ENCODE measurements around the gene CER1. TPM values are rescaled to one million over a fixed set of nuclear protein-coding genes. Genes with fewer than 3 reads are reported as not detected.
"Not testable (repeated sequence)": the region's sequence is repeated elsewhere in the genome, so short reads cannot be mapped to it uniquely, and the experiment has no call there.

Gene CER1
- total and polyA plus RNA-seq, 5 donors from 2014 or later = not detected

DNA sequence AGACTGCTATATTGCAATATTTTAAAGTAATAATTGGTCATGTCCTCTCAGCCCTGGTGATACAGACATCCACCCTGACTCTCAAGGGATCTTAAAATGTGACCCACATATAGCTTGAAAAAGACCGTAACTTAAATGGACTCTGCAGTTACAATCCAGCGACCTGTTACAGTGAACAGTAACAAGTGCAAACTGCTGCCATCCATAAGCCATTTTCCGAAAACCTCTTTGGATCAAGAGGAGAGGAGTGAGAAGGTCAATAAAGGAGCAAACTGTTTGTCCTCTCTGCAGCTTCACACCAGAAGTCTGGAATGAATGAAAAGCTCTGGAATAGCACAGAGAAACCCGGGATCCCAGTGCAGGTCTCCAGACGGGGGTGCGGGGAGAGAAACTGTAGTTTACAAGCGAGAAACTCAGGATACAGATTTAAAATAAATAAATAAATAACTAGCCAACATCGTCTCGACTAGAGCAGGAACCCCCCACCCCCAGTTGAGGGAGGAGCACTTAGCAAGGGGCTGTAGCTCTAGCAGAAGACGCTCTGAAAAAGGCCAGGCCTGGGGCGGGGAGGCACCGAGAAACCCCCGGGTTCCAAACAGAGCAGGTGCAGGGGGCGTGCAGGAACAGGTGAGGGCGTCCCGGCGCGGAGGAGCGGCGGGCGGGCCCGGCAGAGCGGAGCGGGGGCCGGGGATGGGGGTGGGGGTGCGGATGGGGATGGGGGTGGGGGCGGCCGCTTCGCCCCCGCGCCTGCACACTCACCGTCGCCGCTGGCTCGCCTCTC, 29.9 kb downstream of the CER1 start:
- H3K9me3 Mint-ChIP-seq = peaks cover 0 to 2% (median 0%) of the 10 kb centered on the region in 7 donors
- Histone ChIP-seq H3K9me3 (ENCODE audit: control insufficient read depth in 2 of 2, low read length in 2 of 2) (no peaks in the 10 kb centered on the region), H3K27ac (ENCODE audit: insufficient read depth, low read length, poor library complexity, severe bottlenecking) (no peak overlapping the region), H3K4me1 (ENCODE audit: control insufficient read depth, insufficient read depth, low read length, poor library complexity, severe bottlenecking) (peaks cover 16% of the 10 kb centered on the region), H3K27me3 (ENCODE audit: control insufficient read depth, insufficient read depth, low read length) (peaks cover 4% of the 10 kb centered on the region), H3K36me3 (ENCODE audit: control insufficient read depth, insufficient read depth, low read length) (peaks cover 8% of the 10 kb centered on the region), H3K4me3 (ENCODE audit: low read depth, low read length) (peak overlapping the region; percentile 86)
- ATAC-seq (ENCODE audit: low read depth in 2 of 2) = peak; percentile 42 to 56
- H3K4me3 Mint-ChIP-seq = peak overlapping the region; percentile 84 to 99 (median 94)
- DNase-seq = peak in 1 of 3 donors; percentile 7
- no peaks in the 10 kb centered on the region for H3K36me3 Mint-ChIP-seq
- H3K4me1 Mint-ChIP-seq = peaks cover 17 to 52% (median 33%) of the 10 kb centered on the region in 4 donors
- peak overlapping the region in 2 of 3 donors; percentile 73 to 78 for H3K27ac Mint-ChIP-seq
- H3K27me3 Mint-ChIP-seq = peaks cover 6% of the 10 kb centered on the region

DNA sequence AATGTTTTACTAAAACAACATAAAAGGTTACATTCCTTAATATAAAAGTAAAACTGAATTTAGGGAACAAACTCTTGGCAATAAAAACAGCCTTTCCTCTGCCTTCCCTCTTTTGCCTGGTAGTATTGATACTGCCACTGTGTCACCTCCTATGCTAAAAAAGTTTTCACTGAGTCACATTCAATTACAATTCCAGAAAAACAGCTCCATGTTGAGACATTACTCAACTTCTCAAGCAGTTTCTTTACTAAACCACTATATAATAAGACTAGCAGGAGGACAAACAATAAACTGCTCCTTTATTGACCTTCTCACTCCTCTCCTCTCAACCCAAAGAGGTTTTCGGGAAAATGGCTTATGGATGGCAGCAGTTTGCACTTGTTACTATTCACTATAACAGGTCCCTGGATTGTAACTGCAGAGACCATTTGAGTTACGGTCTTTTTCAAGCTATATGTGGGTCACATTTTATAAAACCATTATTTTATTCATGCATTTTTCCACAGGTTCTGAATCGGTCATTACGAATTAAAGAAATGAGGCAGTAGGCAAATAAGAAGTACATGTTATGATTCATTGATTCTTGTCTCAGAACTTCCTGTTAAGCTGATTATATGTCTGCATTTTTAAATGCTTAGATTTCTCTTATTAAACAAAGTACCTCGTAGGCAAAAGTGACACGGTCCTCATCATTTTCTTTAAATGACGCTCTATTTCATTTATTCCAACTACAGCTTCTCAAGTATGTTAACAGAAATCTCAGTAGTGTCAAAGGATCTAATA, 31.4 kb downstream of the CER1 start:
- peak overlapping the region; percentile 86 for H3K4me3 ChIP-seq (ENCODE audit: low read depth, low read length)
- ATAC-seq (ENCODE audit: low read depth in 2 of 2) = no peak
- DNase-seq = no peak
- Mint-ChIP-seq H3K4me1 (peaks cover 17 to 52% (median 33%) of the 10 kb centered on the region in 4 donors), H3K27me3 (no peaks in the 10 kb centered on the region), H3K27ac (peak overlapping the region in 2 of 3 donors; percentile 27 to 54), H3K9me3 (no peaks in the 10 kb centered on the region), H3K36me3 (no peaks in the 10 kb centered on the region), H3K4me3 (peak overlapping the region; percentile 22 to 84 (median 65))
- peaks cover 16% of the 10 kb centered on the region for H3K4me1 ChIP-seq (ENCODE audit: control insufficient read depth, insufficient read depth, low read length, poor library complexity, severe bottlenecking)
- no peaks in the 10 kb centered on the region for H3K9me3 ChIP-seq (ENCODE audit: control insufficient read depth in 2 of 2, low read length in 2 of 2)
- H3K27me3 ChIP-seq (ENCODE audit: control insufficient read depth, insufficient read depth, low read length) = no peaks in the 10 kb centered on the region
- no peak overlapping the region for H3K27ac ChIP-seq (ENCODE audit: insufficient read depth, low read length, poor library complexity, severe bottlenecking)
- H3K36me3 ChIP-seq (ENCODE audit: control insufficient read depth, insufficient read depth, low read length) = peaks cover 14% of the 10 kb centered on the region

DNA sequence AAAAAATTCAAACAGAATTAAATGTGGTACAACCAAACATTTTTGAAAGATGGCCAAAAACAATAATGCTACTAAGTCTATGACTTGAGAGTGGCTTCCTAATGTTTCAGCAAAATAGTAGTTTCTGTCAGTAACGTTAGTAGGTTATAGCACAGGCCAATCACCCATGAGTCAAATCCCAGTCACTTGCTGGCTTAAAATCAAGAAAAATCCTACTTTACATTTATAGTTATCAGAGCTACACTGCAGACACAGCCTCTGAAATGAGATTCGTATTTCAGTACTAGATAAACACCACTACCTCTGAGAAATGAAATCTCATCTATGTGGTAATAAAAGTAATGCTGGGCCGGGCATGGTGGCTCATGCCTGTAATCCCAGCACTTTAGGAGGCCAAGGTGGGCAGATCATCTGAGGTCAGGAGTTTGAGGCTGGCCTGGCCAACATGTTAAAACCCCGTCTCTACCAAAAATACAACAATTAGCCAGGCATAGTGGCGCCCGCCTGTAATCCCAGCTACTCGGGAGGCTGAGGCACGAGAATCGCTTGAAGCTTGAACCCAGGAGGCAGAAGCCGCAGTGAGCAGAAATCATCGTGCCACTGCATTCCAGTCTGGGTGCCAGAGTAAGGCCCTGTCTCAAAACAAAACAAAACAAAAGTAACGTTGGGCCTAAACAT, 35.4 kb downstream of the CER1 start:
- no peaks in the 10 kb centered on the region for H3K27me3 ChIP-seq (ENCODE audit: control insufficient read depth, insufficient read depth, low read length)
- H3K4me1 ChIP-seq (ENCODE audit: control insufficient read depth, insufficient read depth, low read length, poor library complexity, severe bottlenecking) = peaks cover 5% of the 10 kb centered on the region
- peak overlapping the region in 1 of 3 donors; percentile 38 for H3K27ac Mint-ChIP-seq
- ATAC-seq (ENCODE audit: low read depth in 2 of 2) (no peak), DNase-seq (no peak)
- peaks cover 0 to 5% (median 0%) of the 10 kb centered on the region in 7 donors for H3K9me3 Mint-ChIP-seq
- H3K4me1 Mint-ChIP-seq = peaks cover 17 to 41% (median 30%) of the 10 kb centered on the region in 4 donors
- H3K36me3 ChIP-seq (ENCODE audit: control insufficient read depth, insufficient read depth, low read length) = peaks cover 15% of the 10 kb centered on the region
- no peak overlapping the region for H3K27ac ChIP-seq (ENCODE audit: insufficient read depth, low read length, poor library complexity, severe bottlenecking)
- no peaks in the 10 kb centered on the region for H3K9me3 ChIP-seq (ENCODE audit: control insufficient read depth in 2 of 2, low read length in 2 of 2)
- H3K4me3 ChIP-seq (ENCODE audit: low read depth, low read length) = no peak overlapping the region
- peaks cover 9% of the 10 kb centered on the region for H3K36me3 Mint-ChIP-seq
- H3K27me3 Mint-ChIP-seq = no peaks in the 10 kb centered on the region
- no peak overlapping the region for H3K4me3 Mint-ChIP-seq

DNA sequence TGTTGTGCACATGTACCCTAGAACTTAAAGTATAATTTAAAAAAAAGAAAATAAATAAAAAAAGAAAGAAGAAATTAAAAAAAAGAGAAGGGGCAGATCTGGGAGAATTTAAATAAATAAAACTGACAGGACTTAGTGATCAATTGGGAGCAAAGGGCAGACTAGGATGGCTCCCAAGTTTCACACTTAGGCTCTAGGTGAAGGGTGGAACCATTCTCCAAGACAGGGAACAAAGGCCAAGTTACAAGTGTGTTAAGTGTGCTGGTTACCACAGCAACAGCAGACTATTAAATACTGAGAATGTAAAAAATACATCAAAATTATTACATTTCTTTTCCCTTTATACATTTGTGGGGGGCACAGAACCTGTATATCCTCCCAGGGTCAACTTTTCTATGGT, 36.4 kb downstream of the CER1 start:
- Mint-ChIP-seq H3K27ac (no peak overlapping the region), H3K4me3 (no peak overlapping the region), H3K4me1 (peaks cover 10 to 32% (median 25%) of the 10 kb centered on the region in 4 donors), H3K36me3 (peaks cover 16% of the 10 kb centered on the region), H3K9me3 (peaks cover 0 to 5% (median 0%) of the 10 kb centered on the region in 7 donors), H3K27me3 (no peaks in the 10 kb centered on the region)
- H3K4me3 ChIP-seq (ENCODE audit: low read depth, low read length) = no peak overlapping the region
- no peak for DNase-seq
- no peak for ATAC-seq (ENCODE audit: low read depth in 2 of 2)
- H3K4me1 ChIP-seq (ENCODE audit: control insufficient read depth, insufficient read depth, low read length, poor library complexity, severe bottlenecking) = peaks cover 2% of the 10 kb centered on the region
- no peaks in the 10 kb centered on the region for H3K9me3 ChIP-seq (ENCODE audit: control insufficient read depth in 2 of 2, low read length in 2 of 2)
- peaks cover 15% of the 10 kb centered on the region for H3K36me3 ChIP-seq (ENCODE audit: control insufficient read depth, insufficient read depth, low read length)
- no peaks in the 10 kb centered on the region for H3K27me3 ChIP-seq (ENCODE audit: control insufficient read depth, insufficient read depth, low read length)
- no peak overlapping the region for H3K27ac ChIP-seq (ENCODE audit: insufficient read depth, low read length, poor library complexity, severe bottlenecking)

DNA sequence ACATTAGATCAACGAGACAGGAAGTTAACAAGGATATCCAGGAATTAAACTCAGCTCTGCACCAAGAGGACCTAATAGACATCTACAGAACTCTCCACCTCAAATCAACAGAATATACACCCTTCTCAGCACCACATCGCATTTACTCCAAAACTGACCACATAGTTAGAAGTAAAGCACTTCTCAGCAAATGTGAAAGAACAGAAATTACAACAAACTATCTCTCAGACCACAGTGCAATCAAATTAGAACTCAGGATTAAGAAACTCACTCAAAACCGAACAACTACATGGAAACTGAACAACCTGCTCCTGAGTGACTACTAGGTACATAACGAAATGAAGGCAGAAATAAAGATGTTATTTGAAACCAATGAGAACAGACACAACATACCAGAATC, 39.9 kb downstream of the CER1 start:
- H3K36me3 Mint-ChIP-seq = peaks cover 21% of the 10 kb centered on the region

DNA sequence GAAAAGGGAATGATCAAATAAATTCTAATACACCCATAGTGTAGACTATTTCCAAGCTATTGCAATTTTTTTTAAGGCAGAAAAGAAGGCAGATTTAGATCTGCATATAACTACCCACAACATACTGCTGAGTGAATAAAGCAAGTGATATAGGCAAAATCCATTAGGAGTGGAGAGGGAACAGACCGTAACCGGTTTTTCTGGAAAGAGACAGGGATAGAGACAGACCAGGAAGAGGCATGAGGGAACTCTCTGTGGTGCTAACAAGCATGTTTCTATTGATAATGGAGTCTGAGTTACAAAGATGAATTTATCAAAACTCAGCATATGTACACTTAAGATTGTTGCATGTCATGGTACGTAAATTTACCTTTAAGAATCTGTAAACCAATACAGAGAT, 43.8 kb downstream of the CER1 start:
- peaks cover 3% of the 10 kb centered on the region for H3K4me1 ChIP-seq (ENCODE audit: control insufficient read depth, insufficient read depth, low read length, poor library complexity, severe bottlenecking)
- Mint-ChIP-seq H3K4me1 (peaks cover 10 to 35% (median 20%) of the 10 kb centered on the region in 4 donors), H3K27ac (peak overlapping the region in 1 of 3 donors; percentile 43)

More for the DNA sequence above, 39.9 kb downstream of the CER1 start:
- Mint-ChIP-seq H3K27ac (peak overlapping the region in 1 of 3 donors; percentile 6), H3K4me3 (peak overlapping the region in 1 of 4 donors; percentile 11), H3K4me1 (peaks cover 7 to 19% (median 15%) of the 10 kb centered on the region in 4 donors)
- H3K27me3 ChIP-seq (ENCODE audit: control insufficient read depth, insufficient read depth, low read length); ATAC-seq (ENCODE audit: low read depth in 2 of 2); H3K9me3 Mint-ChIP-seq; H3K9me3 ChIP-seq (ENCODE audit: control insufficient read depth in 2 of 2, low read length in 2 of 2); H3K27ac ChIP-seq (ENCODE audit: insufficient read depth, low read length, poor library complexity, severe bottlenecking); H3K4me3 ChIP-seq (ENCODE audit: low read depth, low read length); H3K27me3 Mint-ChIP-seq; DNase-seq; H3K4me1 ChIP-seq (ENCODE audit: control insufficient read depth, insufficient read depth, low read length, poor library complexity, severe bottlenecking): not testable (repeated sequence)
- H3K36me3 ChIP-seq (ENCODE audit: control insufficient read depth, insufficient read depth, low read length) = peaks cover 10% of the 10 kb centered on the region

DNA sequence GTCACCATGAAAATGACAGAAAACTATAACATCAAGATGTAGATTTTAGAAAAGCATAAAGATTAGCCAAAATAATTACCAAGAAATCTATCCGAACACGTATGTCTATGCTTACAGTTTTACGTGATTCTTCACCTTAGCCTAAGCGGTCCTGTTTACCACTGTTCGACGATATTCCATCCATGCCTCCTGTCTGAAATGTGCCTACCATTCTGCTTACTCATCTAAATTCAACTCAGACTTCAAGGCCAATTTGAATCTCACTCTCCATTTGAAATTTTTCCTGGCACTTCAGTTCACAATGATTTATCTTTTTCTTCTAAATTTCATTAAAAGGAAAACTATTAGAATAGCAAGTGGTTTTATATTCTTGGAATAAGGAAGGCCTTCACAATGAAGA, 44.7 kb downstream of the CER1 start:
- Histone ChIP-seq H3K36me3 (ENCODE audit: control insufficient read depth, insufficient read depth, low read length) (peaks cover 3% of the 10 kb centered on the region), H3K27me3 (ENCODE audit: control insufficient read depth, insufficient read depth, low read length) (no peaks in the 10 kb centered on the region), H3K4me3 (ENCODE audit: low read depth, low read length) (no peak overlapping the region), H3K9me3 (ENCODE audit: control insufficient read depth in 2 of 2, low read length in 2 of 2) (no peaks in the 10 kb centered on the region), H3K4me1 (ENCODE audit: control insufficient read depth, insufficient read depth, low read length, poor library complexity, severe bottlenecking) (peaks cover 3% of the 10 kb centered on the region), H3K27ac (ENCODE audit: insufficient read depth, low read length, poor library complexity, severe bottlenecking) (no peak overlapping the region)
- Mint-ChIP-seq H3K27me3 (no peaks in the 10 kb centered on the region), H3K9me3 (peaks cover 0 to 5% (median 0%) of the 10 kb centered on the region in 7 donors), H3K4me3 (no peak overlapping the region), H3K4me1 (peaks cover 10 to 34% (median 19%) of the 10 kb centered on the region in 4 donors), H3K27ac (no peak overlapping the region), H3K36me3 (peaks cover 28% of the 10 kb centered on the region)
- no peak for DNase-seq
- no peak for ATAC-seq (ENCODE audit: low read depth in 2 of 2)

More for the DNA sequence above, 43.8 kb downstream of the CER1 start:
- peaks cover 3% of the 10 kb centered on the region for H3K36me3 ChIP-seq (ENCODE audit: control insufficient read depth, insufficient read depth, low read length)
- H3K4me3 ChIP-seq (ENCODE audit: low read depth, low read length) = no peak overlapping the region
- Mint-ChIP-seq H3K4me3 (no peak overlapping the region), H3K9me3 (peaks cover 0 to 5% (median 0%) of the 10 kb centered on the region in 7 donors), H3K27me3 (no peaks in the 10 kb centered on the region), H3K36me3 (peaks cover 30% of the 10 kb centered on the region)
- no peak for ATAC-seq (ENCODE audit: low read depth in 2 of 2)
- H3K9me3 ChIP-seq (ENCODE audit: control insufficient read depth in 2 of 2, low read length in 2 of 2) = no peaks in the 10 kb centered on the region
- no peak overlapping the region for H3K27ac ChIP-seq (ENCODE audit: insufficient read depth, low read length, poor library complexity, severe bottlenecking)
- no peaks in the 10 kb centered on the region for H3K27me3 ChIP-seq (ENCODE audit: control insufficient read depth, insufficient read depth, low read length)
- no peak for DNase-seq

All from CD4-positive, CD25-positive, alpha-beta regulatory T cell (primary cell).